IMR-90 (cell line): Measurements from ENCODE around the gene ZNF396. TPM values are rescaled to one million over a fixed set of nuclear protein-coding genes. Genes with fewer than 3 reads are reported as not detected.

Experiments used
- ATAC-seq: fragments of 200-7000 bp; cut with Tn5 transposase; 2 replicates; pipeline ENCODE4 v1.9.1; 2020; ENCODE audit warnings: low read depth, mild to moderate bottlenecking, moderate library complexity
- BruUV-seq: library from RNA; stranded (reverse); fragments of 400-500 nt; replicated peaks from 2 replicates; lab custom pipeline; 2021; lab: Mats Ljungman, UMichigan
- CTCF ChIA-PET: fragments of 300-600 bp; formaldehyde crosslinking; extraction: SDS; loops from one replicate; lab custom pipeline; 2021; ENCODE audit warnings: antibody characterized with exemption; lab: Yijun Ruan, JAX
- POLR2A ChIA-PET: fragments of 300-600 bp; sonication (Branson Sonifier 250); formaldehyde crosslinking; loops from one replicate; lab custom pipeline; 2022; ENCODE audit warnings: antibody characterized with exemption; ENCODE audit not compliant: unreplicated experiment; lab: Charles Lee
- DNase-seq: peaks from one replicate; pipeline ENCODE4 v3.0.0; 2013
- H2AFZ ChIP-seq: replicated peaks from 2 replicates; pipeline ENCODE3; 2013; ENCODE audit warnings: low read length, mild to moderate bottlenecking; ENCODE audit not compliant: poor library complexity
- H2AK5ac ChIP-seq: 2 replicates; pipeline ENCODE4 v1.6.1; 2013; ENCODE audit warnings: low read depth, low read length, inconsistent platforms
- H2AK9ac ChIP-seq: replicated peaks from 2 replicates; pipeline ENCODE3; 2013; ENCODE audit warnings: mild to moderate bottlenecking, low read depth, low read length, moderate library complexity; ENCODE audit not compliant: poor library complexity
- H2BK120ac ChIP-seq: 2 replicates; pipeline ENCODE4 v1.6.1; 2013; ENCODE audit warnings: low read depth, low read length, inconsistent platforms
- H2BK15ac ChIP-seq: 3 replicates; pipeline ENCODE4 v1.6.1; 2013; ENCODE audit warnings: low read depth, low read length, inconsistent platforms
- H2BK20ac ChIP-seq: 2 replicates; pipeline ENCODE4 v1.6.1; 2013; ENCODE audit warnings: low read depth, mild to moderate bottlenecking, inconsistent platforms, low read length, moderate library complexity
- H2BK5ac ChIP-seq: 2 replicates; pipeline ENCODE4 v1.6.1; 2013; ENCODE audit warnings: mild to moderate bottlenecking, low read depth, low read length, inconsistent platforms; ENCODE audit not compliant: poor library complexity, severe bottlenecking
- H3K14ac ChIP-seq: replicated peaks from 2 replicates; pipeline ENCODE4 v1.6.1; 2013; ENCODE audit warnings: low read depth, low read length, inconsistent platforms
- H3K18ac ChIP-seq: 2 replicates; pipeline ENCODE4 v1.6.1; 2013; ENCODE audit warnings: low read depth, low read length, control low read depth
- H3K23ac ChIP-seq: 2 replicates; pipeline ENCODE4 v1.6.1; 2013; ENCODE audit warnings: low read depth, low read length, inconsistent platforms
- H3K27ac ChIP-seq: 2 replicates; pipeline ENCODE4 v1.5.1; 2013; ENCODE audit warnings: mild to moderate bottlenecking, control low read depth, low read length; ENCODE audit not compliant: insufficient read depth
- H3K27me3 ChIP-seq: 2 replicates; pipeline ENCODE4 v1.6.1; 2013; ENCODE audit warnings: low read length; ENCODE audit not compliant: control insufficient read depth, insufficient read depth
- H3K36me3 ChIP-seq: 2 replicates; pipeline ENCODE4 v1.6.1; 2013; ENCODE audit warnings: low read length, mixed read lengths; ENCODE audit not compliant: control insufficient read depth, insufficient read depth
- H3K4ac ChIP-seq: 2 replicates; pipeline ENCODE4 v1.6.1; 2013; ENCODE audit warnings: low read depth, low read length, inconsistent platforms
- H3K4me1 ChIP-seq: 2 replicates; pipeline ENCODE4 v1.6.1; 2013; ENCODE audit warnings: low read length, mixed read lengths; ENCODE audit not compliant: control insufficient read depth, insufficient read depth
- H3K4me2 ChIP-seq: 2 replicates; pipeline ENCODE4 v1.6.1; 2013; ENCODE audit warnings: low read depth, mild to moderate bottlenecking, control low read depth, low read length, moderate library complexity
- H3K4me3 ChIP-seq: 2 replicates; pipeline ENCODE4 v1.5.1; 2013; ENCODE audit warnings: low read depth, mild to moderate bottlenecking, control low read depth, low read length, moderate library complexity; ENCODE audit not compliant: insufficient read depth
- H3K56ac ChIP-seq: 2 replicates; pipeline ENCODE4 v1.6.1; 2013; ENCODE audit warnings: low read length, inconsistent platforms; ENCODE audit not compliant: insufficient read depth; ENCODE audit errors: extremely low read depth
- H3K79me1 ChIP-seq, 2 experiments: 2 replicates each; pipeline ENCODE4 v1.6.1; 2013; ENCODE audit warnings: low read length in 2 of 2, inconsistent platforms in 1 of 2, low read depth in 1 of 2
- H3K9ac ChIP-seq: 2 replicates; pipeline ENCODE4 v1.6.1; 2013; ENCODE audit warnings: low read depth, low read length, control low read depth
- H3K9me1 ChIP-seq: 2 replicates; pipeline ENCODE4 v1.6.1; 2013; ENCODE audit warnings: low read length, inconsistent platforms; ENCODE audit not compliant: insufficient read depth
- H3K9me3 ChIP-seq: 2 replicates; pipeline ENCODE4 v1.6.1; 2013; ENCODE audit warnings: low read length; ENCODE audit not compliant: control insufficient read depth, insufficient read depth
- H4K20me1 ChIP-seq: 2 replicates; pipeline ENCODE4 v1.6.1; 2013; ENCODE audit warnings: low read length, inconsistent platforms; ENCODE audit not compliant: insufficient read depth
- H4K5ac ChIP-seq: 2 replicates; pipeline ENCODE4 v1.6.1; 2013; ENCODE audit warnings: mild to moderate bottlenecking, low read depth, low read length, control low read depth
- H4K8ac ChIP-seq, 2 experiments: 2 replicates each; pipeline ENCODE4 v1.6.1; 2013; ENCODE audit warnings: low read depth in 2 of 2, low read length in 2 of 2, control low read depth in 1 of 2, inconsistent platforms in 1 of 2
- H4K91ac ChIP-seq: 2 replicates; pipeline ENCODE4 v1.6.1; 2013; ENCODE audit warnings: low read depth, low read length, inconsistent platforms; ENCODE audit not compliant: insufficient read depth
- MAZ ChIP-seq: IDR thresholded peaks from 2 replicates; pipeline ENCODE4 v1.6.1; 2012; ENCODE audit warnings: low read depth, mild to moderate bottlenecking, low read length, improper control_type of control experiment, moderate library complexity, borderline replicate concordance
- dilution Hi-C: fragments of 300-500 bp; cut with HindIII; formaldehyde crosslinking; loops from one replicate; pipeline ENCODE4 v1.14.3; 2018; ENCODE audit warnings: low sequenced_read_pairs; ENCODE audit not compliant: unreplicated experiment
- in situ Hi-C: fragments of 300-500 bp; cut with MboI; formaldehyde crosslinking; loops from 3 replicates; pipeline ENCODE4 v1.14.3; 2019; ENCODE audit warnings: low sequenced_read_pairs, inconsistent platforms, mixed read lengths
- intact Hi-C: fragments of 100-400 bp; cut with micrococcal nuclease; formaldehyde crosslinking; loops from 2 replicates; pipeline ENCODE4 v1.10.0; 2022
- polyA plus RNA-seq, 3 experiments: library from polyadenylated mRNA; depleted of rRNA; stranded (reverse); fragments of >200 nt; gene quantifications; 2 replicates each; pipeline ENCODE4 v1.2.3, GENCODE V29; 2012; ENCODE audit warnings: low replicate concordance in 1 of 3
- total RNA-seq: library from RNA; depleted of rRNA; stranded (reverse); fragments of >200 nt; gene quantifications from 2 replicates; pipeline ENCODE4 v1.2.3, GENCODE V29; 2012
- TF ChIP-seq, protein P1 (sequence below): conservative IDR thresholded peaks from 2 replicates; pipeline ENCODE4 v1.5.1; 2012; ENCODE audit warnings: mild to moderate bottlenecking, low read depth, low read length, improper control_type of control experiment

The ZNF396 gene
- total and polyA plus RNA-seq, 2 of the 4 experiments (the other 2 are of a cell fraction) = 0.26 to 0.54 TPM

DNA sequence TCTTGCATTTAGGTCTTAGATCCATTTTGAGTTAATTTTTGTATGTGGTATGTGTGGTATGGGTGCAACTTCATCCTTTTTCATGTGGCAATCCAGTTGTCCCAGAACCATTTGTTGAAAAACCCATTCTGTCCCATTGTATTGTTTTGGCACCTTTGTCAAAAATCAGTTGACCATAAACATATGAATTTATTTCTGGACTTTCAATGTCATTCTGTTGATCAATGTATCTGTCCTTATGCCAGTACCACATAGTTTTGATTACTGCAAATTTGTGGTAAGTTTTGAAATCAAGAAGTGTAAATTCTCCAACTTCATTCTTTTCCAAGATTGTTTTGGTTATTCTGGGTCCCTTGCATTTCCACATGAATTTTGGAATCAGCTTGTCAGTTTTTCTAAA lies 16.6 kb upstream of the ZNF396 start:
- Histone ChIP-seq H3K27me3 (peaks cover 5% of the 10 kb centered on the region), H3K9me1 (no peaks in the 10 kb centered on the region; the same call in 1 of the 2 replicates), H3K4me3 (no peak overlapping the region), H3K4me1 (no peaks in the 10 kb centered on the region), H3K4me2 (no peak overlapping the region), H4K91ac (no peak overlapping the region), H2AFZ (no peak overlapping the region), H3K14ac (no peak overlapping the region), H3K23ac (no peak overlapping the region), H3K9me3 (peaks cover 2% of the 10 kb centered on the region; the same call in 1 of the 2 replicates), H2BK120ac (no peak overlapping the region), H2AK9ac (no peak overlapping the region), H4K8ac (no peak overlapping the region), H4K5ac (no peak overlapping the region), H3K56ac (no peak overlapping the region), H2AK5ac (no peak overlapping the region), H2BK20ac (no peak overlapping the region), H3K9ac (no peak overlapping the region), H3K4ac (no peak overlapping the region), H3K79me1 (no peaks in the 10 kb centered on the region), H4K20me1 (no peaks in the 10 kb centered on the region), H3K36me3 (no peaks in the 10 kb centered on the region), H3K18ac (no peak overlapping the region), H2BK15ac (no peak overlapping the region), H2BK5ac (no peak overlapping the region), H3K27ac (no peak overlapping the region)
- TF ChIP-seq MAZ = no peak
- TF ChIP-seq, protein P1, sequence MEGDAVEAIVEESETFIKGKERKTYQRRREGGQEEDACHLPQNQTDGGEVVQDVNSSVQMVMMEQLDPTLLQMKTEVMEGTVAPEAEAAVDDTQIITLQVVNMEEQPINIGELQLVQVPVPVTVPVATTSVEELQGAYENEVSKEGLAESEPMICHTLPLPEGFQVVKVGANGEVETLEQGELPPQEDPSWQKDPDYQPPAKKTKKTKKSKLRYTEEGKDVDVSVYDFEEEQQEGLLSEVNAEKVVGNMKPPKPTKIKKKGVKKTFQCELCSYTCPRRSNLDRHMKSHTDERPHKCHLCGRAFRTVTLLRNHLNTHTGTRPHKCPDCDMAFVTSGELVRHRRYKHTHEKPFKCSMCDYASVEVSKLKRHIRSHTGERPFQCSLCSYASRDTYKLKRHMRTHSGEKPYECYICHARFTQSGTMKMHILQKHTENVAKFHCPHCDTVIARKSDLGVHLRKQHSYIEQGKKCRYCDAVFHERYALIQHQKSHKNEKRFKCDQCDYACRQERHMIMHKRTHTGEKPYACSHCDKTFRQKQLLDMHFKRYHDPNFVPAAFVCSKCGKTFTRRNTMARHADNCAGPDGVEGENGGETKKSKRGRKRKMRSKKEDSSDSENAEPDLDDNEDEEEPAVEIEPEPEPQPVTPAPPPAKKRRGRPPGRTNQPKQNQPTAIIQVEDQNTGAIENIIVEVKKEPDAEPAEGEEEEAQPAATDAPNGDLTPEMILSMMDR = no peak
- ATAC-seq (no peak), DNase-seq (no peak)
- POLR2A ChIA-PET = no interaction called here
- BruUV-seq = no TSS peak
- dilution Hi-C loops (no loop called here), in situ Hi-C loops (loop anchor here (25.0 kb wide), 1 partner anchor 569 kb away; the partner anchor contains the start of gene RMP24), intact Hi-C loops (no loop called here)
- CTCF ChIA-PET = no interaction called here
